NT2/D1 (cell line): ENCODE measurements around the gene CHCHD1.

ENCODE experiments used
- YY1 ChIP-seq: IDR thresholded peaks from 2 replicates; pipeline ENCODE4 v1.6.1; 2011; ENCODE audit not compliant: insufficient read length, insufficient read depth
- ZNF274 ChIP-seq: IDR thresholded peaks from 2 replicates; pipeline ENCODE4 v1.6.1; 2011; ENCODE audit warnings: mild to moderate bottlenecking, low read depth, low read length

- TF ChIP-seq ZNF274 = no peak
- TF ChIP-seq YY1 = no peak
Measured at GRCh38 chr10:73801253-73801590, 19.4 kb downstream of the CHCHD1 start.
